ENCODE data around the gene PPP1R13L.

Gene PPP1R13L

DNA sequence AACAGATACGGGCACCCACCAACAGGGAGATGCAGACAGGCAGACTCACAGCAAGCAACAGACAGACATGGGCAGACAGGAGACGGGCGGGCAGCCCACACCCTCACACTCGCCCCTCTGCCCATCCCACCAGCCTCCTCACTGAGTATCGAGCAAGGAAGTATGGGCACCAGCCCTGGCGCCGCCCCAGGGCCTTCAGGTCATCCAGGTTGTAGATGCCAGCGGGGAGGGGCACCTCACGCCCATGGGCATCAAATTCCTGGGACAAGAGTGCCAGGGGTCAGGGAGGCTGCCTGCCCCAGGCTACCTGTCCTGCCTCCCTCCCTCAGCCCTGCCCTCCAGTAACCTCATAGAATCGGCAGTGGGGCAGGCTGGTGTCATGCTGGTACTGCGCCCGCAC, 40.2 kb downstream of the PPP1R13L start:
- DNase-seq = no peak

DNA sequence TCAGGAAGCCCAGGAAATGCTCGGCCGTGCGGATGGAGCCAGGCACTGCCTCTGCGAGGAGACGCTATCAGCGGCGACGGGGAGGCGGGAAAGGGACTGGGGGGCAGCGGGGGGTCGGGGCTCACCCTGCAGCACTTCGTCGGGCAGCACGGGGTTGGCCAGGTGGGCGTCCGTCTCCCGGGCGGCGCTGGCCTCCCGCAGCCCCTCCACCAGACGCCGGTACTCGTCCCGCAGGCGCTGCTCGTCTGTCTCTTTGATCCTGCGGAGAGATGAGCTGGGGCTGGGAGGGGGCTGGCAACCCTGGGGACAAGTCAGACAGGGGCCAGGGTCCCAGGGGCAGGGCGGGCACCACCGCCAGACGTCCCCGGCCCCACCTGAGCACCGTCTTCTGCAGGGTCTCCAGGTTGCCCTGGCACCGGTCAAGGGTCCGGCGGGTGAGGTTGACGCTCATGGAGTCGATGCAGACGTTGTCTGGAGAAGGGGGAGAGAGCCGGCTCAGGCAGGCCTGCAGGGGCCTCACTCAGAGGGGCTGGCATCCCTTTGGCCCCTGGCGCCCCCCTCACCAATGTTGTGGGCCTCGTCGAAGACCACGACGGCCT, 40.9 kb downstream of the PPP1R13L start:
- no peak for DNase-seq

- DNase-seq = no peak
These were observed 42.6 kb downstream of the PPP1R13L start for GRCh38 chr19:45362291-45362690.

DNA sequence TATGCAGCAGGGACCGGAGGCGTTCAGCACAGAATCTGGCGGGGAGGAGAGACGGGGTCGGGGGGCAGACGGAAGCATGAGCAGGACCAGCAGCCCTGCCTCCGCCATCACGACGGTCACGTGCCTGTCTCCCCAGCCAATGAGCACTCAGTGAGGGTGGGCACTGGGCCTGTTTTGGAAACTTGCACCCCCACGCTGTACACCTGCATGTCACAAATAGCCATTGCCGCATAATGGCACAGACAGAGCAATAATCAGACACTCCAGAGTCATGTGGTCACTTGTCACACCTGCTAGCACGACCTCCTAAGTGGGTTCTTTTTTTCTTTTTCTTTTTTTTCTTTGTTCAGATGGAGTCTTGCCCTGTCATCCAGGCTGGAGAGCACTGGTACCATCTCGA, 43.3 kb downstream of the PPP1R13L start:
- DNase-seq = no peak

- DNase-seq = no peak
These were observed 46.6 kb downstream of the PPP1R13L start for GRCh38 chr19:45358213-45358792.

DNA sequence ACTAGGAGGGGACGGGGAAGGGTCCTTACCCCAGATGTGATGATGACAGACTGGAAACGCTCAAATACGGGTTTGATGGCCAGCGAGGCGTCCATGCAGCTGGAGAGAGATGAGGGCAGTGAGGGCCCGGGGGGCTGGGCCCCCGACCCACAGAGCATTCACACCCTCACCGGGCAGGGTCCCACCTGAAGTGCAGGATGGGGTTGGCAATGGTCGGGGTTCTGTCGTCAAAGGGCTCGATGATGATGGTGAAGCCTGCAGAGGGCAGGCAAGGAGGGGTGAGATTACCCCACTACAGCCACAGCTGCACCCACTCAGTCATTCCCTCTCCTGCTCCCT, 47.5 kb downstream of the PPP1R13L start:
- no peak for DNase-seq

DNA sequence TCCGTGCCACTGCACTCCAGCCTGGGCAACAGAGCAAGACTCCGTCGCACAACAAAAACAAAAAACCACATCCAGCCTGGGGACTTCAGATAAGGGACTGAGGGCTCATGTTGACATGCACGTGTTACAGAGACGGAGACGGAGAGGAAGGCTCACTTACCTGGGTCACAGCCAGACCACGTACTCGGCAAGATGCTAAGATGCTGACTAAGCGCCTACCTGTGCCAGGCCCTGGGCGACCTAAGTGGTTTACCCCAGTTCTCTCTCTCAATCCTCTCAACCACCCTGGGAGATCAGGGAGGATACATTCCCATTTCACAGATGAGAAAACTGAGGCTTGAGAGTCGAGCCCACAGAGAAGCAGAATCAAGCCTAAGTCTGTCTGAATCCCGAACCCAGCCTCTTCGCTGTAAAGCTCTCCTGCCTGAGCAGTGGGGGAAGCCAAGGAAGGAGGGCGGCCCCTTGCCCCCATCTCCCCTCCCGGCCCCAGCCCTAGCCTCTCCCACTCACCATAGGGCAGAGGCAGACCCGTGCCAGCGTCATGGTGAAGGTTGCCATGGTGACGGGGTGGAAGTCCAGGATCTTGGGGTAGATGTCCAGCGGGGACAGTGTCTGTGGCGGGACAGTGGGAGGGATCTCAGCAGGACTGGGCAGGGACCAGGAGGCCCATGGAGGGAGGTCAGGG, 48.0 kb downstream of the PPP1R13L start:
- no peak for DNase-seq

- no peak for DNase-seq
These were observed 49.0 kb downstream of the PPP1R13L start for GRCh38 chr19:45355910-45356309.

DNA sequence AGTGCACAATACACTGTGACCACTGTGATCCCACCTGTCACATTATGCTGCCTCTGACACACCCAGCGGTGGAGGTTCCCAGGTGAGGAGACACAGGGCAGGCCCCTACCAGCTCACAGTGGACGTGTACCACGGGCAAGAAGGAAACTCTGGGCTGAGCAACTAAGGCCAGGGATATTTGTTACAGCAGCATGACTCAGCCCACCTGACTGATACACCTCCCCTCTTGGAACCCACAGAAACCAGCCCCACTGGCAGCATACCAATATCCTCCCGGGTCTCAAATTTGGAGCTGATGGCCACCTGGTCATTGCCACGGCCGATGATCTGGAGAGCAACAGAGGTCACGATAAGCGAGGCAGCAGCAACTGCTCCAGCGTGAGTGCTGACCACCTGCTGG, 49.5 kb downstream of the PPP1R13L start:
- DNase-seq = no peak

DNA sequence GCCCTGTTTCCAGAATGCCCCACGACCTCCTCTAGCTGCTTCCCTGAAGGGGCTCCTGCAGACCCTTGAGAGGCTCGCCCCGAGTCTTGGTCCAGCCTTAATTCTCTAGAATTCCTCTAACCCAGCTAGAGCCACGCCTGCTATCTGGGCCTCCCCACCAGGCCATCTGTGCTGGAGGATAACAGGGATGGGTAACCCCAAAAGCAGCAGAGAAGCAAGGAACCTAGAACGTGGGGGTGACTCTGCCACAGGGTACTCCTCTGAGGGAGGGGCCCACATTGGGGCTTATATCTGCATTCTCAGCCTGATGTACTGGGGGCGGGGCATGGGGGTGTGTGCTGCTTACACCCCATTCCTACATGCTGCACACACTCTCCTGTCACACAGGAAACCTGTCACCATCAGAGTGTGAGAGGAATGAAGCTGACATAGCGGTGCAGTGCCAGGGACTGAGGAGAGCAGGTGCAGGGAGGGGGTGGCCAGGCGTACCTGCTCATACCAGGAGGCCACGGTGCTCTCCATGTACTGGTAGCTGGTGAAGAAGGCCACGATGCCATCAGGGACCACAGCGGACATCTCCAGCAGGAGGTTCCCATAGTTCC, 50.5 kb downstream of the PPP1R13L start:
- no peak for DNase-seq

- DNase-seq = no peak
These were observed 51.7 kb downstream of the PPP1R13L start for GRCh38 chr19:45352914-45353796.

DNA sequence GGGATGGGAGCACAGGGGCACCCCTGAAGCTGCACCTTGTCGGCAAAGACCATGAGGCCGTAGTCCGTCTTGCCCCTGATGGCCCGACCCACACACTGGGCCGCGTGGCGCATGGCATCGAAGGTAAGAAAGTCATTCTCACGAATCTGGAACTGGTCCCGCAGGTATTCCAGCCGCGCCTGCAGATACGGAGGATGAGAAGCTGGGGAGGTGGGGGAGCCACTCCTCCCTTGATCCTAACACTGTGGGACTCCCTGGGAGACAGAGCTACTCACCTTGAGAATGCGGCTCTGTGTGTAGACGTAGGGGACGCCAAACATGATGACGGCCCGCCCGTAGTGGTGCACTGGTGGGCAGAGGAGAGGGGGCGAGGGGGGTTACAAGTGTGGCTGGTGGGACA, 52.4 kb downstream of the PPP1R13L start:
- DNase-seq = no peak

GRCh38 chr19:45352062-45352461, 52.8 kb downstream of the PPP1R13L start:
- no peak for DNase-seq

- DNase-seq = no peak
These were observed 53.4 kb downstream of the PPP1R13L start for GRCh38 chr19:45351401-45351952.

DNA sequence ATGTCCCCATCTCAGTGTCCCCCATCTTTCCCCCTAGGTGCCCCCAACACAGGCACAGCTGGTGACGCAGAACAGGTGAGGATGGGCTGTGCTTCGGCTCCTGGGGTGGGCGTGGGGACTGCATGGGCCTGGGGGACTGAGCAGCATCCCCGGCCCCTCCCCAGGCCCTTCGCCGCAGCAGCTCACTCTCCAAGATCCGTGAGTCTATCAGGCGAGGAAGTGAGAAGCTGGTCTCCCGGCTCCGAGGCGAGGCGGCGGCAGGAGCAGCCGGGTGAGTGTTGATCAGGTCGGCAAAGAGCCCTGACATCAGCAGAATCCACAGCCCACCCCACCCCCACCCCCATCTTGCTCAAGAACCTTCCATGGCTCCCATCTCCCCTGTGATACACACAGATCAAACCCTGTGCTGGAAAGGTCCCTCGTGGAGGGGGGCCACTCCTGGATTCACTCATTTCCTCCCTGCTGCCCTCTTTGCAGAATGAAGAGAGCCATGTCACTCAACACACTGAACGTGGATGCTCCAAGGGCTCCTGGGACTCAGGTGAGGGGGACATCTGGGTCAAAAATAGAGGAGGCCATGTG, 54.3 kb downstream of the PPP1R13L start:
- DNase-seq = no peak

GRCh38 chr19:45349430-45349941, 55.4 kb downstream of the PPP1R13L start:
- DNase-seq = no peak

DNA sequence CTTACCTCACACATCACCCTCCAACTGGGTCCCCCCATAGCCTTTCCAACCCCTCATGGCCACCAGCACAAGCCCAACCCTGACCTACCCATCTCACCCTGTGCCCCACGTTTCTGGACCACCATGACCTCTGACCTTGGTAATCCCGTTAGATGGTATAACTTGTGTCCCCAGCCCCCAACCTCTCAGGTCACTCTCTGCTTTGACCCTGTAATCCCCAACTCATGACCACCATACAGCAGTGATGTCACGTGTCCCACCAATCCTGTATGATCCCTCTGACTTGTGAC, 55.8 kb downstream of the PPP1R13L start:
- no peak for DNase-seq

- no peak for DNase-seq
These were observed 56.3 kb downstream of the PPP1R13L start for GRCh38 chr19:45348367-45349125.

DNA sequence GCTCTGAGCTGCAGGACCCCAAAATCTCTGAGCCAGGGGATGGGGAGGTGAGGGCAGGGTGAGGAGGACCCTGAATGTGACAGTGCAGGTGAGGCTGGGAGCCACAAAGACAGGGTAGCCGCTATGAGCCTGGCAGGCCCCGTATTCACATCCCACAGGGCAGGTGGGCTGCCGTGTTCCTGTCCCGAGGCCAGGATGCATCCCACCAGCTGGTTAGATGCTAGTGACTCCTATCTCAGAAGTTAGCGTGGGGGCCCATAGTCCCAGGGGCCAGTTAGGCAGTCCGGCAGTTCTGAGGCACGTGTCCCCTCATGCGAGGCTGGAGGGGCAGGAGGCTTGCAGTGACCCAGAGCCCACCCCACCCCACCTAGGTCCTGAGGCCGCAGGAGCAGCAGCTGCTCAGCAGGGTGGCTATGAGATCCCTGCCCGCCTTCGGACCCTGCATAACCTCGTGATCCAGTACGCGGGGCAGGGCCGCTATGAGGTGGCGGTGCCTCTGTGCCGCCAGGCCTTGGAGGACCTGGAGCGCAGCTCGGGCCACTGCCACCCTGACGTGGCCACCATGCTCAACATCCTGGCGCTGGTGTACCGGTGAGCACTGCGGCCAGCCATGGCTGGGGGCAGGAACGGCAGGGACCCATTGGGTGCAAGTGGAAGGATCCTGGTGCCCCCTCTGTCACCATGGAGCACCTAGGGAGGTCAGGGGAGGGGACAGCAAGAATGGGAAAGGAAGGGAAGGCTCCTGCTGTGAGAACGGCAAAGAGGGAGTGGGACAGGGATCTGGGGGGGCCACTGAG, 57.1 kb downstream of the PPP1R13L start:
- no peak for DNase-seq

DNA sequence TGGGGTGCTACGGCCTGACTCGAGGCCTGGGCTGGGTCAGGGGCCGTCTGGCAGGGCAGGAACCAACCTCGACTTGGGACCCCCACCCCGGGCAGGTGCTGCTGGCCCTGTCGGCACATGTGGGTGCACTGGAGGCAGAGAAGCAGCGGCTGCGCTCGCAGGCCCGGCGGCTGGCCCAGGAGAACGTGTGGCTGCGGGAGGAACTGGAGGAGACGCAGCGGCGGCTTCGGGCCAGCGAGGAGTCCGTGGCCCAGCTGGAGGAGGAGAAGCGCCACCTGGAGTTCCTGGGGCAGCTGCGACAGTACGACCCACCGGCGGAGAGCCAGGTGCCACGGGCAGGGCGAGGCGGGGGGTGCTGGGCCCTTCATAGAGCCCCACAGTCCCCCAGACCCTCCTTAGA, 58.4 kb downstream of the PPP1R13L start:
- no peak for DNase-seq

DNA sequence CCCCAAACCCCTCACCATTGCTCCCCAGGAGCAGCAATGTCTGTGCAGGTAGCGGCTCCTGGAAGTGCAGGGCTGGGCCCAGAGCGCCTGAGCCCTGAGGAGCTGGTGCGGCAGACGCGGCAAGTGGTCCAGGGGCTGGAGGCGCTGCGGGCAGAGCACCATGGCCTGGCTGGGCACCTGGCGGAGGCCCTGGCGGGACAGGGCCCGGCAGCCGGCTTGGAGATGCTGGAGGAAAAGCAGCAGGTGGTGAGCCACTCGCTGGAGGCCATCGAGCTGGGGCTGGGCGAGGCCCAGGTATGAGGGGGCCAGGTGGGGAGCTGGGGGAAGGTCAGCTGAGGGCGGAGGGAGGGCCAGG, 59.4 kb downstream of the PPP1R13L start:
- no peak for DNase-seq

All from activated CD4-positive, alpha-beta T cell treated with anti-CD3 and anti-CD28 coated beads for 1 hour (primary cell).